Activated T-helper 1 cell treated with anti-CD3 and anti-CD28 coated beads, Interleukin-12 subunit alpha, Interleukin-12 subunit beta, Interleukin-2, Interleukin-4 antibody, amounts not matched to agents 30 ng/mL and 10 ng/mL and 1 ng/mL, durations not matched to agents 14 hours and 24 hours and 36 hours (primary cell): Measurements from ENCODE around the gene EVI2B. TPM values are rescaled to one million over a fixed set of nuclear protein-coding genes. Genes with fewer than 3 reads are reported as not detected.

Experiments used
- total RNA-seq: library from RNA; stranded (reverse); gene quantifications from 2 replicates; pipeline ENCODE4 v1.2.3, GENCODE V29; 2022

EVI2B gene
- total RNA-seq, 1 donor from 2014 or later = 21.7 TPM

Other genes starting within 250 kb of the EVI2B start
- gene NF1, start 219.1 kb downstream of the EVI2B start, total RNA-seq = 30.0 and 31.5 TPM in 2 replicates
- gene OMG, start 16.8 kb downstream of the EVI2B start, total RNA-seq = 0.10 TPM in 2 replicates
- gene EVI2A, start 7.6 kb upstream of the EVI2B start, total RNA-seq = 46.3 and 47.9 TPM in 2 replicates
- gene RAB11FIP4, start 77.6 kb upstream of the EVI2B start, total RNA-seq = 28.7 and 29.8 TPM in 2 replicates